Chondrocyte (in vitro differentiated cells): Measurements from ENCODE around the gene MDN1. TPM values are rescaled to one million over a fixed set of nuclear protein-coding genes. Genes with fewer than 3 reads are reported as not detected.
A peak's percentile ranks its signal among the peaks of the same experiment; 100 is the strongest.
"Not testable (repeated sequence)": the region's sequence is repeated elsewhere in the genome, so short reads cannot be mapped to it uniquely, and the experiment has no call there.

ENCODE experiments used
- DNase-seq: peaks from one replicate; pipeline ENCODE4 v3.0.0; 2021; ENCODE audit warnings: mixed read lengths, low spot score
- H3K27ac Mint-ChIP-seq: one replicate; pipeline ENCODE4 v1.8.0; 2021; ENCODE audit warnings: mild to moderate bottlenecking, moderate library complexity, mixed read lengths; ENCODE audit not compliant: unreplicated experiment
- H3K27me3 Mint-ChIP-seq: 2 replicates; pipeline ENCODE4 v1.8.0; 2021; ENCODE audit warnings: low read depth, mixed read lengths
- H3K36me3 Mint-ChIP-seq: 2 replicates; pipeline ENCODE4 v1.8.0; 2021; ENCODE audit warnings: low read depth, mixed read lengths
- H3K4me1 Mint-ChIP-seq: 2 replicates; pipeline ENCODE4 v1.8.0; 2021; ENCODE audit warnings: low read depth, mild to moderate bottlenecking, mixed read lengths
- H3K4me3 Mint-ChIP-seq: one replicate; pipeline ENCODE4 v1.8.0; 2021; ENCODE audit warnings: mild to moderate bottlenecking, moderate library complexity, mixed read lengths; ENCODE audit not compliant: unreplicated experiment
- H3K9me3 Mint-ChIP-seq: 2 replicates; pipeline ENCODE4 v1.8.0; 2021; ENCODE audit warnings: low read depth, mixed read lengths
- total RNA-seq: library from RNA; stranded (reverse); gene quantifications from 3 replicates; pipeline ENCODE4 v1.2.1, GENCODE V29; 2021
- TF ChIP-seq, protein P1 (sequence below): fragments of 200-600 bp; sonication (generic); IDR thresholded peaks from 2 replicates; pipeline ENCODE4 v1.5.0; 2021; ENCODE audit warnings: antibody characterized with exemption, mild to moderate bottlenecking, moderate library complexity

MDN1 gene
- total RNA-seq, 1 donor from 2014 or later, result 35.8 TPM

DNA sequence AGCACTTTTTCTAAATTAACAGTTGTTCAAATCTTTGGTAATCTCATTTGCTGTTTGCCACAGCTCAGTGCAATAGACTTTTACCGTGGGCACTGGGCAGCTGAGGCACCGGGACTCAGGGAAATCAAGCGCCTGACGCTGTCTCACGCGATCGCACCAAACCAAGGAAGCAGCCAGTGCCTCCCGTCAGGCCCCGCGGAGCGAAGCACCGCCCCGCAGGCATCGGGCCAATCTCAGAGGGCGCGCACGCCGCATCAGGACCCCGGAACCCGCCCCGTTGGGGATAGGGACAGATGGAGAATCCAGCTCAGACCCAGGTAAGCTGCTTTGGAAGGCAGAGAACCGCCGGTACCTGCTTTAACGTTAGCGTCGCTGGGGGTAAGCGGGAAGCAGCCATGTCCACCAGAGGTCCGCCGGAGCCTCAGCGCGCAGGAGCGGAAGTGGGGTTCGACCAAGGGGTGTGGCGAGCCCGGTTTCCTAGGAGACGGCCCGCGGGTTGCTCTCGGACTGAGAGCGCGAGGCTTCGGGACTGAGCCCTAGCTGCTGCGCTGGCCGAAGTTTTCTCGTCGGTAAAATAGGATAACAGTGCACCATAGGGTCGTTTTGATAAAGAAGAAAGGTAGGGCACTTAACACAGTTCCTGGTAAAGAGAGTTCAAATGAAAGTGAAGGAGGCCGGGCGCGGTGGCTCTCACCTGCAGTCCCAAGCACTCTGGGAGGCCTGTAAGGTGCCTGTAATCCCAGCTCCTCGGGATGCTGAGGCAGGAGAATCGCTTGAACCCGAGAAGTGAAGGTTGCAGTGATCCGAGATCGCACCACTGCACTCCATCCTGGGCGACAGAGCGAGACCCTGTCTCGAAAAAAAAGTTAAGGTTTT, 181.0 kb downstream of the MDN1 start, which contains the start of gene LYRM2:
Gene LYRM2 (minus strand): TSS at position 428 of the 876 bp plus-strand sequence. CDS start 31 bp downstream, at position 397.
- peak; percentile 98 for DNase-seq
- TF ChIP-seq, protein P1, sequence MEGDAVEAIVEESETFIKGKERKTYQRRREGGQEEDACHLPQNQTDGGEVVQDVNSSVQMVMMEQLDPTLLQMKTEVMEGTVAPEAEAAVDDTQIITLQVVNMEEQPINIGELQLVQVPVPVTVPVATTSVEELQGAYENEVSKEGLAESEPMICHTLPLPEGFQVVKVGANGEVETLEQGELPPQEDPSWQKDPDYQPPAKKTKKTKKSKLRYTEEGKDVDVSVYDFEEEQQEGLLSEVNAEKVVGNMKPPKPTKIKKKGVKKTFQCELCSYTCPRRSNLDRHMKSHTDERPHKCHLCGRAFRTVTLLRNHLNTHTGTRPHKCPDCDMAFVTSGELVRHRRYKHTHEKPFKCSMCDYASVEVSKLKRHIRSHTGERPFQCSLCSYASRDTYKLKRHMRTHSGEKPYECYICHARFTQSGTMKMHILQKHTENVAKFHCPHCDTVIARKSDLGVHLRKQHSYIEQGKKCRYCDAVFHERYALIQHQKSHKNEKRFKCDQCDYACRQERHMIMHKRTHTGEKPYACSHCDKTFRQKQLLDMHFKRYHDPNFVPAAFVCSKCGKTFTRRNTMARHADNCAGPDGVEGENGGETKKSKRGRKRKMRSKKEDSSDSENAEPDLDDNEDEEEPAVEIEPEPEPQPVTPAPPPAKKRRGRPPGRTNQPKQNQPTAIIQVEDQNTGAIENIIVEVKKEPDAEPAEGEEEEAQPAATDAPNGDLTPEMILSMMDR, result peak; percentile 34
- peaks cover 15% of the 10 kb centered on the region for H3K36me3 Mint-ChIP-seq

DNA sequence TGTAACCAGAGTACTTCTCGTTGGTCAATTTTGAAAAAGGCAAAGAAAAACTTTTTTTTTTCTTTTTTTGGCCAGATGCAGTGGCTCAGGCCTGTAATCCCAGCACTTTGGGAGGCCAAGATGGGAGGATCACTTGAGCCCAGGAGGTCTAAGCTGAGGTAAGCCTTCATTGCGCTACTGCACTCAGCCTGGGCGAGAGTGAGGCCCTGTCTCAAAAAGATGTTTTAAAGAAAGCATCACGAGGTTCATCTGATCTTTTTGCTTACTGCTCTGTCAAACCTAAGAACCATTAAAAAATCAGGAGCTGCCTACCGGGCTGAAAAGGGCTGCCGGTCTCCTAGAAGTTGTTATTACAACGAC, 181.7 kb downstream of the MDN1 start:
- TF ChIP-seq, protein P1, result no peak
- DNase-seq, result no peak
- H3K4me1 Mint-ChIP-seq, result peaks cover 28% of the 10 kb centered on the region

More for the DNA sequence above, 181.0 kb downstream of the MDN1 start, which contains the start of gene LYRM2:
- H3K27ac Mint-ChIP-seq, result peak within 1 kb of the TSS; percentile 99
- peaks cover 28% of the 10 kb centered on the region for H3K4me1 Mint-ChIP-seq
- peak within 1 kb of the TSS; percentile 88 for H3K4me3 Mint-ChIP-seq
- H3K9me3 Mint-ChIP-seq, result no peaks in the 10 kb centered on the region
- H3K27me3 Mint-ChIP-seq, result no peaks in the 10 kb centered on the region

DNA sequence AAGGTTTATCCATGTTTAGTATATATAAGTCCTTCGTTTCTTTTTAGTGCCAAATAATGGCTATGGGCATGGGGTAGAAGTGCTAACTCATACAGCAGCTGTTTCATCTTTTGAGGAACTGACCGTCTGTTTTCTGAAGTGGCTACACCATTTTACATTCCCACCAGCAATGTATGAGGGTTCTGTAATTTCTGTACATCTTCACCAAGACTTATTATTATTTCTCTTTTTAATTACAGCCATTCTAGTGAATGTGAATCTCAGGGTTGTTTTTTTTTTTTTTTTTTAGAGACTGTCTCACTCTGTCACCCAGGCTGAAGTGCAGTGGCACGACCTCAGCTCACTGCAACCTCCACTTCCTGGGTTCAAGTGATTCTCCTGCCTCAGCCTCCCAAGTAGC, 183.2 kb downstream of the MDN1 start:
- not testable (repeated sequence) for H3K27me3 Mint-ChIP-seq, DNase-seq, H3K27ac Mint-ChIP-seq, H3K4me3 Mint-ChIP-seq, H3K9me3 Mint-ChIP-seq
- H3K36me3 Mint-ChIP-seq, result peaks cover 11% of the 10 kb centered on the region
- peaks cover 28% of the 10 kb centered on the region for H3K4me1 Mint-ChIP-seq

More for the DNA sequence above, 181.7 kb downstream of the MDN1 start:
- Mint-ChIP-seq H3K9me3 (no peaks in the 10 kb centered on the region), H3K36me3 (peaks cover 11% of the 10 kb centered on the region), H3K27me3 (no peaks in the 10 kb centered on the region), H3K4me3 (peak overlapping the region; percentile 88), H3K27ac (peak overlapping the region; percentile 99)

DNA sequence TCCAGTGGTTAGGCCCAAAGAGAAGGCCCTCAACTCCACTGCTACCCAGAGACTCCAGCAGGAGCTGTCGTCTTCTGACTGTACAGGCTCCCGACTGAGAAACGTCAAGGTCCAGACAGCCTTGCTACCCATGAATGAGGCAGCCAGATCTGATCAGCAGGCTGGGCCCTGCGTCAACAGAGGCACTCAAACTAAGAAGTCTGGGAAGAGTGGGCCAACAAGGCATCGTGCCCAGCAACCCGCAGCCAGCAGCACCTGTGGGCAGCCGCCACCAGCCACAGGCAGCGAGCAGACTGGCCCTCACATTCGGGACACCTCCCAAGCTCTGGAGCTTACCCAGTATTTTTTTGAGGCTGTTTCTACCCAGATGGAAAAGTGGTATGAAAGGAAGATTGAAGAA, 189.1 kb downstream of the MDN1 start:
- DNase-seq, result no peak
- Mint-ChIP-seq H3K36me3 (peaks cover 20% of the 10 kb centered on the region), H3K27ac (no peak overlapping the region), H3K4me1 (no peaks in the 10 kb centered on the region), H3K4me3 (no peak overlapping the region), H3K27me3 (no peaks in the 10 kb centered on the region), H3K9me3 (no peaks in the 10 kb centered on the region)
- TF ChIP-seq, protein P1, result no peak

DNA sequence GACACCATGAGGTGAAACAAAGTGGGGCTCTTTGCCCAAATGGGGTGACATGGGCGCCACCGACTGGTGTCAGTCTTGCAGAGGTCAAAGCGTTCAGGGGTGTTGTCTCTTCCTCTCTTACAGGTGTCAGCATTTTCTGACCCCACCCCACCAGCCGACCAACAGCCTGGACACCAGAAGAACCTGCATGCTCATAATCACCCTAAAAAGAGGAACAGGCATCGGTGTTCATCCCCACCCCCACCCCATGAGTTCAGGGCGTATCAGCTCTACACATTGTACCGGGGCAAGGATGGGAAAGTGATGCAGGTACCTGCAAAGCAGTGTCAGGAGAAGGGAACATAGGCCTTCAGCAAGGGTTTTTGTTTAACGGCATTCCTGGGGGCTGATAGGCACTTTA, 195.8 kb downstream of the MDN1 start:
- Mint-ChIP-seq H3K27ac (no peak overlapping the region), H3K4me3 (no peak overlapping the region), H3K4me1 (no peaks in the 10 kb centered on the region), H3K36me3 (peaks cover 16% of the 10 kb centered on the region), H3K27me3 (no peaks in the 10 kb centered on the region), H3K9me3 (no peaks in the 10 kb centered on the region)
- TF ChIP-seq, protein P1, result no peak
- no peak for DNase-seq
